ENCODE measurements around the gene MAMDC2.
A peak's percentile ranks its signal among the peaks of the same experiment; 100 is the strongest.

Gene MAMDC2

DNA sequence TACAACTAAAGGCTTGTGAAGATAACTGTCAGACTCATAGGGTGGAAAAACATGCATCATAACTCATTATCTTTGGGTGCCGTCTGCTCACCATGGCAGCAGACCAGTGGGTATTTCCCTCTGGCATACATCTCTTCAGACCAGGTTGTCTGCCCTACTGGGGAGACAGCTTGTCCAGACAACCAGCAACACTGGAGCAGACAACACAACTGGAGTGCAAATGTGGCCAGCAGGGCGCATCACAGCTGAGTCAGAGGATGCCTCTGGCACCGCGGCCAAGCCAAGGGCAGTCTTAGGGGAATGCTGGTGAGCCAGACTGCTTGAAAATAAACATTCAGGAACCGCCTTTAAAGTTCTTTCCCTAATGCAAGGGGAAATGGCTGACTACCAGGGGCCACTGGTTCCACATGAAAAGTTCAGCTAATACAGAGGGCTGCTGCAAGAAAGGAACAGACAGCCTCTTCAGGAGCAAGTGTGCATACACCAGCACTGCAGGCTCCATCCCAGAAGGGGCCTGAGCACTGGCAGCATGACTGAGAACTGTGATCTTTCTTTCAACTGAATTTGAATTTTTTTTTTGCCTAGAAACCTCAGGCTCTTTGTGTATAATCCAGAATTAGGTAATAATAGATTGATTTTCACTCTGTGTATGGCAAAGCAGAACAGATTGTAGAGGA lies 77.3 kb downstream of the MAMDC2 start:
- TF ChIP-seq, protein P1, sequence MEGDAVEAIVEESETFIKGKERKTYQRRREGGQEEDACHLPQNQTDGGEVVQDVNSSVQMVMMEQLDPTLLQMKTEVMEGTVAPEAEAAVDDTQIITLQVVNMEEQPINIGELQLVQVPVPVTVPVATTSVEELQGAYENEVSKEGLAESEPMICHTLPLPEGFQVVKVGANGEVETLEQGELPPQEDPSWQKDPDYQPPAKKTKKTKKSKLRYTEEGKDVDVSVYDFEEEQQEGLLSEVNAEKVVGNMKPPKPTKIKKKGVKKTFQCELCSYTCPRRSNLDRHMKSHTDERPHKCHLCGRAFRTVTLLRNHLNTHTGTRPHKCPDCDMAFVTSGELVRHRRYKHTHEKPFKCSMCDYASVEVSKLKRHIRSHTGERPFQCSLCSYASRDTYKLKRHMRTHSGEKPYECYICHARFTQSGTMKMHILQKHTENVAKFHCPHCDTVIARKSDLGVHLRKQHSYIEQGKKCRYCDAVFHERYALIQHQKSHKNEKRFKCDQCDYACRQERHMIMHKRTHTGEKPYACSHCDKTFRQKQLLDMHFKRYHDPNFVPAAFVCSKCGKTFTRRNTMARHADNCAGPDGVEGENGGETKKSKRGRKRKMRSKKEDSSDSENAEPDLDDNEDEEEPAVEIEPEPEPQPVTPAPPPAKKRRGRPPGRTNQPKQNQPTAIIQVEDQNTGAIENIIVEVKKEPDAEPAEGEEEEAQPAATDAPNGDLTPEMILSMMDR (IDR thresholded peaks at IDR 0.05; ENCODE audit: insufficient read depth, low read length, missing control alignments), result peak; percentile 58
- ChIA-PET POLR2A (interaction anchor here (0.9 to 2.0 kb wide), 2 partner anchors 12 to 14 kb away, joined by 3 to 5 read pairs; no protein-coding TSS in a partner anchor), CTCF (interaction anchor here (0.7 to 15.4 kb wide), 12 partner anchors 10 to 698 kb away, joined by 3 to 385 read pairs (median 4); no protein-coding TSS in a partner anchor)
- H3K4me3 ChIP-seq (ENCODE audit: low read depth, low read length), result no peak overlapping the region
- DNase-seq (ENCODE audit: low read depth, low spot score), result peak; percentile 85

DNA sequence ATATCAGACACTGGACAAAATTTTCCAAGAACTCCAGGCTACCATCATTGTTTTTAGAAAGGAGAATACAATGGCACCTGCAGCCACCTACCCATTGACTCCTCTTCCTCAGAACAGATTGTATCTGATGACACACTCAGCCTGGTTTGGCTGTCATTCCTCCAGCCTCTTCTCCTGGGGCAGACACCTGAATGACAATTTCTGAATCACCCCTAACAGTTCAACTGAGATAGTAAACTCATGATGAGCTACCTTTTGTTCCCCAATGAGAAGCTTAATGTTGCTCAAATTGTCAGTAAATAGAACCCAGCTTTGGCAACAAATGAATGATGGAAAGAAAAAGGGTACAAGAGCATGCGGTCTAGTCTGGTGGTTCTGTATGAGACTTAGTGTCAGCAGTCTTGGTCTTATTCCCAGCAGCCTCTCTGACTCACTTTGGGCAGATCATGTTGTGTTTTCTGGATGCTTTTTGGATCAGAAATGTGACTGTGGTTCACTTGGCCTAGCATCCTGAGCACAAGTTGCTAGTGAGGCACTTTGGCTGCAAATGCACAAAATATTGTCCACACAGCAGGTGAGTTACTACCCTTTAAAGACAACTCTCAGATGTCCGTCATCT lies 78.3 kb downstream of the MAMDC2 start:
- ChIA-PET POLR2A (no interaction called here), CTCF (interaction anchor here (1.0 to 15.4 kb wide), 9 partner anchors 10 to 699 kb away, joined by 3 to 385 read pairs (median 5); no protein-coding TSS in a partner anchor)
- DNase-seq (ENCODE audit: low read depth, low spot score), result no peak
- no peak overlapping the region for H3K4me3 ChIP-seq (ENCODE audit: low read depth, low read length)
- TF ChIP-seq, protein P1 (IDR thresholded peaks at IDR 0.05; ENCODE audit: insufficient read depth, low read length, missing control alignments), result no peak

DNA sequence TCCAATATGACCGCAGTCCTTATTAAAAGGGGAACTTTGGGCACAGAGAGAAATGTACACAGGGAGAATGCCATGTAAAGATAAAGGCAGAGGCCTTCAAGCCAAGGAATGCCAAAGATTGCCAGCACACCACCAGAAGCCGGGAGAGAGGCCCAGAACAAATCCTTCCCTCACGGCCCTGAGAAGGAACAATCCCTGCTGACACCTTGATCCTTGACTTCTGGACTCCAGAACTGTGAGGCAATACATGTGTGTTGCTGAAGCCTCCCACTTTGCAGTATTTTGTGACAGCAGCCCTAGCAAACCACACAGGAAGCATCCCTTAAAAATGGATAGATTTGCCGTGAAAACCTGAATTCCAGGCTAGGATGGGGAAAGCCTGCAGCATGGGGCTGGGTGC lies 80.0 kb downstream of the MAMDC2 start:
- no peak overlapping the region for H3K4me3 ChIP-seq (ENCODE audit: low read depth, low read length)
- TF ChIP-seq, protein P1 (IDR thresholded peaks at IDR 0.05; ENCODE audit: insufficient read depth, low read length, missing control alignments), result no peak
- POLR2A ChIA-PET, result no interaction called here
- CTCF ChIA-PET, result interaction anchor here (0.8 to 14.5 kb wide), 3 partner anchors 11 to 106 kb away, joined by 3 to 126 read pairs (median 7); no protein-coding TSS in a partner anchor
- DNase-seq (ENCODE audit: low read depth, low spot score), result no peak

DNA sequence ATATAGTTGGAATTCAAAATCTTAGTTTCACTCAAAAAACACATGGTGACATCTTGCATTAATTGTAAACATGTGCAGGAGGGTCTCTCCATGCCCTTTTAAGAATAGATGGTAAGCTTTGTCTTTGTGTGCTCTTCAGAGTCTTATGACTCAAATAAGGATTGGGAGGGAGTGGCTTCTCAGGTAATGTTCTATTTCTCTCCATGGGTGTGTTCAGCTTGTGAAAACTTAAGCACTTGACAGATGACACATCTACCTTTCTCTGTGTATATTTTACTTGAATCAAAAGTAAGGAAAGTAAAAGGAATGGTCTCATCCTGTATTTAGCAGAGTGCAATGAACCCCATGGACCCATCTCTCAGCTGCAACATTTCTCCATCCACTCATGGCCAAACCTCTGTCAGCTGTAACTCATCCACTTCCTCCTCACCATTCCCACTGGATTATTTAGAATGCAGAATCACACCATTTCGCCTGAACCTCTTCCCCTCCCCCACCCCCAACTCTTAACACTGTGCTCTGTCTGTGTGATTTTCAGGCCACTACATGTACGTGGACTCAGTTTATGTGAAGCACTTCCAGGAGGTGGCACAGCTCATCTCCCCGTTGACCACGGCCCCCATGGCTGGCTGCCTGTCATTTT lies 82.1 kb downstream of the MAMDC2 start:
- CTCF ChIA-PET, result interaction anchor here (1.3 to 14.5 kb wide), 3 partner anchors 9 to 105 kb away, joined by 3 to 126 read pairs (median 7); no protein-coding TSS in a partner anchor
- TF ChIP-seq, protein P1 (IDR thresholded peaks at IDR 0.05; ENCODE audit: insufficient read depth, low read length, missing control alignments), result no peak
- DNase-seq (ENCODE audit: low read depth, low spot score), result no peak
- POLR2A ChIA-PET, result no interaction called here
- H3K4me3 ChIP-seq (ENCODE audit: low read depth, low read length), result no peak overlapping the region

DNA sequence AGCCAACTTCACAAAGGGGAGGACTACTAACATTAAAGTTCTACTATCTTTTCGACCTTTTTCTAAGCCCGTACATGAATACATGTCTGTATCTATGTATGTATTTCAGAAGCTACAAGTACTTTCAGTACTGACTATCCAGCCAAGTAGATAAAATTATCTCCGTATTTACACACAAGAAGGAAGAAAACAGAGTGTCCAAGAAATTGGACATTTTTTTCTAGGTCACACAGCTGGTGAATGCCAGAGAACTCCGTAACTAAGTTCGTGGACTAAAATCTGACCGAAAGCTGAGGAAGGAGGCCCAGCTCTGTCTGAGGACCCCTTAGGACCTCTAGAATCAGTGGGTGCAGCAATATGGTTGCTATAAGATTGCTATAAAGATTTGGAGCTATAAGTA lies 83.4 kb downstream of the MAMDC2 start:
- TF ChIP-seq, protein P1 (IDR thresholded peaks at IDR 0.05; ENCODE audit: insufficient read depth, low read length, missing control alignments), result no peak
- H3K4me3 ChIP-seq (ENCODE audit: low read depth, low read length), result no peak overlapping the region
- no peak for DNase-seq (ENCODE audit: low read depth, low spot score)
- CTCF ChIA-PET, result interaction anchor here (0.7 to 14.5 kb wide), 3 partner anchors 9 to 475 kb away, joined by 3 to 126 read pairs (median 3); no protein-coding TSS in a partner anchor
- POLR2A ChIA-PET, result no interaction called here

Data from AG04449 (cell line).